Panc1 (cell line): Measurements from ENCODE around the gene PRRT1.

Experiments used
- CTCF ChIP-seq: fragments of 450-650 bp; IDR thresholded peaks from 2 replicates; pipeline ENCODE4 v1.5.1; 2017; ENCODE audit warnings: mild to moderate bottlenecking
- POLR2AphosphoS5 ChIP-seq: IDR thresholded peaks from 2 replicates; pipeline ENCODE4 v1.6.1; 2012; ENCODE audit warnings: mild to moderate bottlenecking, low read depth, low read length, moderate library complexity
- SIN3A ChIP-seq: IDR thresholded peaks from 2 replicates; pipeline ENCODE4 v1.6.1; 2012; ENCODE audit warnings: low read depth, mild to moderate bottlenecking, low read length, moderate library complexity, borderline replicate concordance; ENCODE audit not compliant: insufficient read depth

- no peak for TF ChIP-seq CTCF
- no peak for TF ChIP-seq SIN3A
- TF ChIP-seq POLR2AphosphoS5, result no peak
Measured at GRCh38 chr6:32173051-32173727, 21.4 kb upstream of the PRRT1 start.
